RWPE1 (cell line): ENCODE data around the gene CPHXL2.
A peak's percentile ranks its signal among the peaks of the same experiment; 100 is the strongest.

Experiments used
- CTCF ChIA-PET: fragments of 350-600 bp; sonication (Branson Sonifier 250); formaldehyde crosslinking; extraction: SDS; loops from one replicate; lab custom pipeline; 2021; lab: Yijun Ruan, JAX
- POLR2A ChIA-PET: fragments of 400-600 bp; formaldehyde crosslinking; extraction: SDS; loops from one replicate; lab custom pipeline; 2020; ENCODE audit warnings: antibody characterized with exemption; ENCODE audit not compliant: low non-redundant PET; lab: Yijun Ruan, JAX
- DNase-seq: peaks from one replicate; pipeline ENCODE4 v3.0.0; 2012; ENCODE audit warnings: low spot score
- H3K27ac ChIP-seq: fragments of 450-650 bp; 2 replicates; pipeline ENCODE4 v1.5.1; 2017
- CTCF ChIP-seq: fragments of 450-650 bp; conservative IDR thresholded peaks from 2 replicates; pipeline ENCODE4 v1.5.1; 2017; ENCODE audit warnings: low read depth, mild to moderate bottlenecking

Gene CPHXL2

GRCh38 chr16:75622761-75623605, 53.8 kb downstream of the CPHXL2 start, which contains the start of gene ADAT1:
TSS of gene ADAT1 (minus strand) at chr16:75623281. CDS start at chr16:75620799, 2,482 bp downstream.
- ChIA-PET CTCF (interaction anchor here (0.6 to 1.2 kb wide), 3 partner anchors 106 to 908 kb away, joined by 3 to 4 read pairs (median 4); no protein-coding TSS in a partner anchor), POLR2A (interaction anchor here (0.5 to 1.7 kb wide), 3 partner anchors 24 to 618 kb away, joined by 3 to 5 read pairs (median 4); partner anchors contain the start of genes KARS1 and TERF2IP)
- peak within 1 kb of the TSS; percentile 85 for H3K27ac ChIP-seq
- DNase-seq, result peak; percentile 95
- TF ChIP-seq CTCF, result no peak

GRCh38 chr16:75621170-75621477, 55.7 kb downstream of the CPHXL2 start:
- no peak overlapping the region for H3K27ac ChIP-seq
- ChIA-PET POLR2A (no interaction called here), CTCF (no interaction called here)
- peak; percentile 35 for TF ChIP-seq CTCF
- DNase-seq, result peak; percentile 18

DNA sequence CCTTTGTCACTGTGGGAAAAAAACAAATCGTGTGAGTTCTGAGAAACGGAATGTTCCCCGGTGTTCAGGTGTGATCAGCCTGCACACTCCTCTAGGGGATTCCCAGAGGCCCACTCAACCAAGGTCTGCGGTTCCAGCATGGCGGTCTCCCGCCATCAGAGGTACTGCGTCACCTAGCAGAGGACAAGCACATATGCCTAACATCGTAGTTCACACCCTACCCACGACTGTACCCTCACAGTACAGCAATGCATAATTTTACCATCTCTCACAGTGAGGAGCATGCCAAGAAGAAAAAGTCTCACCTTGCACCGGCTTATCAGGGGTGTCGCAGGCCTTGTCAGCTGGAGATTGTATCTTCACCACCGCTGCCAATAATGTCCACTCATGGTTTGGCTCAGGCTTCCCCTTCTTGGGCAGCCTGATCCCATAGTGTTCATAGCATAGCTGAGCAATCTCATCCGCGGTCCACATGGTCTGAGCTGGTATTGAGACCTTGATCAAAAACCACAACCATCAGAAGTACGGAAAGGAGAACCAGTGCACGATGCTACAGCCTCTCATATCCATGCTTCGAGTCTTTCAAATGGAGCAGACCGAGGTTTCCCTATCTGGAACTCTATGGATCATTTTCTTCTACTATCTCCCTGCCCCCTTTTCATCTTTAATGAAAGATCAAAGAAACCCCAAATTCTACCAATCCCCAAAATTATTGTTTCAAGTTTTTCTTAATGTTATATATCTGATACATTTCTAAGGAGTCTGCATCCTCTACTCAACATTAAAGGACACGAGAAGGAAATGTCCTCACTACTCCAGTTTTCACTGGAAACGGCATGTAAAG, 56.3 kb downstream of the CPHXL2 start:
- no peak for DNase-seq
- H3K27ac ChIP-seq, result no peak overlapping the region
- POLR2A ChIA-PET, result no interaction called here
- CTCF ChIA-PET, result interaction anchor here (0.6 kb wide), 1 partner anchor 10 kb away, joined by 5 read pairs; no protein-coding TSS in a partner anchor
- TF ChIP-seq CTCF, result no peak

- no peak for TF ChIP-seq CTCF
- CTCF ChIA-PET, result interaction anchor here (0.6 to 0.8 kb wide), 3 partner anchors 65 to 154 kb away, joined by 4 read pairs; no protein-coding TSS in a partner anchor
- POLR2A ChIA-PET, result no interaction called here
- no peak for DNase-seq
- H3K27ac ChIP-seq, result no peak overlapping the region
Observed at GRCh38 chr16:75618780-75619179, 58.0 kb downstream of the CPHXL2 start.

GRCh38 chr16:75617121-75617520, 59.7 kb downstream of the CPHXL2 start:
- ChIA-PET POLR2A (no interaction called here), CTCF (interaction anchor here (0.6 to 0.7 kb wide), 3 partner anchors 21 to 71 kb away, joined by 3 to 5 read pairs (median 5); no protein-coding TSS in a partner anchor)
- no peak for DNase-seq
- no peak for TF ChIP-seq CTCF
- H3K27ac ChIP-seq, result no peak overlapping the region

- no peak for TF ChIP-seq CTCF
- no peak for DNase-seq
- ChIA-PET CTCF (no interaction called here), POLR2A (no interaction called here)
- H3K27ac ChIP-seq, result no peak overlapping the region
Observed at GRCh38 chr16:75616521-75617010, 60.2 kb downstream of the CPHXL2 start.
